HCT116 (cell line): Measurements from ENCODE around the gene FCGR3A.
"Not testable (repeated sequence)": the region's sequence is repeated elsewhere in the genome, so short reads cannot be mapped to it uniquely, and the experiment has no call there.

Experiments
- CEBPB ChIP-seq: IDR thresholded peaks from 2 replicates; pipeline ENCODE4 v1.6.1; 2012; ENCODE audit warnings: low read depth
- CTCF ChIP-seq, 3 experiments: fragments of 200-600 bp in 1 of 3; sonication (generic) in 1 of 3; IDR thresholded peaks in 2 of 3; conservative IDR thresholded peaks in 1 of 3; 2 replicates each; pipeline ENCODE4 v1.5.1; 2012 to 2017; ENCODE audit warnings: low read depth in 2 of 3, low read length in 2 of 3, antibody characterized with exemption in 1 of 3, borderline replicate concordance in 1 of 3, control low read depth in 1 of 3, mild to moderate bottlenecking in 1 of 3, mixed read lengths in 1 of 3, mixed run types in 1 of 3, moderate library complexity in 1 of 3; ENCODE audit not compliant: insufficient read depth in 1 of 3
- EGR1 ChIP-seq: IDR thresholded peaks from 2 replicates; pipeline ENCODE4 v1.6.1; 2012; ENCODE audit warnings: low read depth
- EZH2 ChIP-seq: fragments of 200-600 bp; sonication (generic); IDR thresholded peaks from 2 replicates; pipeline ENCODE4 v1.6.1; 2017; ENCODE audit warnings: antibody characterized with exemption, mixed run types
- FOSL1 ChIP-seq: IDR thresholded peaks from 2 replicates; pipeline ENCODE4 v1.6.1; 2012; ENCODE audit warnings: low read depth
- POLR2A ChIP-seq: IDR thresholded peaks from 2 replicates; pipeline ENCODE4 v1.7.0; 2011; ENCODE audit warnings: borderline replicate concordance; ENCODE audit not compliant: insufficient read depth, insufficient read length; ENCODE audit errors: extremely low read depth
- POLR2AphosphoS5 ChIP-seq: IDR thresholded peaks from 2 replicates; pipeline ENCODE4 v1.6.1; 2011; ENCODE audit warnings: mild to moderate bottlenecking, low read depth, low read length, moderate library complexity
- SP1 ChIP-seq: IDR thresholded peaks from 2 replicates; pipeline ENCODE4 v1.6.1; 2012; ENCODE audit warnings: low read depth

DNA sequence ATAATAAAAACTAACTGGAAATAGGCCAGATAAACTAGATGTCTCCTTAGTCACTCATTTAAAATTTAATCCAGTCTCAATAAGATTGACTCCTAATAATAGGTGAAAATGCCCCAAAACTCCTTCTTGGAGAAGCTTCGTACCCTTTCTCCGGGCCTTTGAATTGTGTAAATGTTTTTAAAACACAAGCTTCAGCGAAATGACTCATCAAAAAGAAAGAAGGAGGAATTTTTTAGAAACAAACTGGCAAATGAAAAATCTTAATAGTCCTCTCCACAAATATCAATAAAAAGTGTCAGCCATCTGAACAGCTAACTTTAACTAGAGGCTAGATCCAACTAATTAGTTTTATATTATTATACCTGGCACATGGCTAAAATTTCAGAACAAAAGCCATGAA lies 47.5 kb upstream of the FCGR3A start:
- TF ChIP-seq CTCF (IDR thresholded peaks at IDR 0.05 in 2 of 3, conservative IDR thresholded peaks at IDR 0.05 in 1 of 3; ENCODE audit: borderline replicate concordance in 1 of 3, insufficient read depth in 1 of 3, low read depth in 2 of 3, low read length in 2 of 3); SP1; POLR2A; CEBPB; POLR2AphosphoS5; EZH2; FOSL1; EGR1: not testable (repeated sequence)
